AG09309 (cell line): ENCODE results near the gene CCDC194.

ENCODE experiments used
- DNase-seq: peaks from one replicate; pipeline ENCODE4 v3.0.0-alpha.2; 2010; ENCODE audit warnings: low read depth
- H3K4me3 ChIP-seq: 2 replicates; pipeline ENCODE4 v1.5.1; 2011; ENCODE audit warnings: mild to moderate bottlenecking, low read depth, low read length, moderate library complexity; ENCODE audit not compliant: control insufficient read depth
- TF ChIP-seq, protein P1 (sequence below): IDR thresholded peaks from 2 replicates; pipeline ENCODE4 v1.5.1; 2011; ENCODE audit warnings: mild to moderate bottlenecking, low read depth, low read length, inconsistent platforms; ENCODE audit not compliant: insufficient read depth, control insufficient read depth; ENCODE audit errors: missing control alignments

CCDC194 gene

DNA sequence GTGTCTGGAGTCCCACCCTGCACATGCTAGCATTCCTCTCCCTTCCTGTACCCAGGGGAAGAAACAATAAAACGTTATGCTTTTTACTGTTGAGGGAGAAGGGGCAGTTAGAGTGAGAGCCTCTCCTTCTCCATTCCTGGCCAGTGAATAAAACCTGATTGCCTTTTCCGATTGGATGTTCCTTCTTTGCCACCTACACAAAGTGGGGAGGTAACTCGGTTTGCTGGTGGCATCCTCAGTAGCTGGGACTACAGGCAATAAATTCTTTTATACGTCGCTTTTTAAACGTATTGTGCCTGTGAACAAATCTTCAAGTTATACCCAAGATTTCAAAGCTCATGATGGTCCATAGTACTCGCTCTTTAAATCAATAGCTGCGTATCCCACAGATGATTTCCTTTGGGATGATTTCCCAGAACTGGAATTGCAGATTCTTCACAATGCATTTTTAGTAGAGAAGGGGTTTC, 25.2 kb upstream of the CCDC194 start:
- no peak for DNase-seq
- TF ChIP-seq, protein P1, sequence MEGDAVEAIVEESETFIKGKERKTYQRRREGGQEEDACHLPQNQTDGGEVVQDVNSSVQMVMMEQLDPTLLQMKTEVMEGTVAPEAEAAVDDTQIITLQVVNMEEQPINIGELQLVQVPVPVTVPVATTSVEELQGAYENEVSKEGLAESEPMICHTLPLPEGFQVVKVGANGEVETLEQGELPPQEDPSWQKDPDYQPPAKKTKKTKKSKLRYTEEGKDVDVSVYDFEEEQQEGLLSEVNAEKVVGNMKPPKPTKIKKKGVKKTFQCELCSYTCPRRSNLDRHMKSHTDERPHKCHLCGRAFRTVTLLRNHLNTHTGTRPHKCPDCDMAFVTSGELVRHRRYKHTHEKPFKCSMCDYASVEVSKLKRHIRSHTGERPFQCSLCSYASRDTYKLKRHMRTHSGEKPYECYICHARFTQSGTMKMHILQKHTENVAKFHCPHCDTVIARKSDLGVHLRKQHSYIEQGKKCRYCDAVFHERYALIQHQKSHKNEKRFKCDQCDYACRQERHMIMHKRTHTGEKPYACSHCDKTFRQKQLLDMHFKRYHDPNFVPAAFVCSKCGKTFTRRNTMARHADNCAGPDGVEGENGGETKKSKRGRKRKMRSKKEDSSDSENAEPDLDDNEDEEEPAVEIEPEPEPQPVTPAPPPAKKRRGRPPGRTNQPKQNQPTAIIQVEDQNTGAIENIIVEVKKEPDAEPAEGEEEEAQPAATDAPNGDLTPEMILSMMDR = no peak
- peak overlapping the region; percentile 47 for H3K4me3 ChIP-seq

DNA sequence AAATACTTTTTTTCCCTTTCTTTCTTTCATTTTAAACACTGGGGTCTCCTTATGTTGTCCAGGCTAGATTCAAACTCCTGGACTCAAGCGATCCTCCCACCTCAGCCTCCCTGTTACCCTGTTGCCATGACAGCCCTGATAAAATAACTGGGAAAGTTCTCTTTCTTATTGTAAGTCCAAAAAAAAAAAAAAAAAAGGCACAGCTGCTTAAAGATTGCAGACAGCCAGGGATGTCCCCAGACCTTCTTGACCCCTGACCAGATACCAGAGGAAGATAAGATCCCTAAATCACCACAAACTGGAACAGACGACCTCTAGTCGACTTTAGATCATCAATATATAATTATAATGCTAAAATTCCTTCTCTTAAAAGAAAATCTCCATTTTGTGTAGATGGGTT, 24.7 kb upstream of the CCDC194 start:
- no peak for DNase-seq

DNA sequence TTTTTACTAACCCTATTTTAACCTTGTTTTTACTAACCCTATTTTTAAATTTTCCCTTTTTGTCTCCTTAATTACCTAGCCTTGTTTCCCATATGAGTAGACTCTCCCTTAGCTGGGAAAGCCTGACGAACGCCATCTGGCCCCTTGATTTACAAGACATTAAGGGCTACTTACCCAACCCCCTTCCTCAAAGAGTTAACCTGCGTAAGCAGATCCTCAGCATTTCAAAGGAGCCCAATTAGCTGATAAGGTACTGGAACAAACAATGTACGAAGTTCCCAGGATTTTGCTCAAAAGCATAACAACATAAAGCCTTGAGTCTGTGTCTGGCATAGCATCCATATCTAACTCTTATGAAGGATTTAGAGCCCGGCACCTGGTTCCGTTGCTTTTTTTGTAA, 21.1 kb upstream of the CCDC194 start:
- TF ChIP-seq, protein P1 = no peak
- no peak overlapping the region for H3K4me3 ChIP-seq
- no peak for DNase-seq

More for the DNA sequence above, 24.7 kb upstream of the CCDC194 start:
- H3K4me3 ChIP-seq = peak overlapping the region; percentile 47; the same call in 1 of the 2 replicates
- TF ChIP-seq, protein P1 = no peak

DNA sequence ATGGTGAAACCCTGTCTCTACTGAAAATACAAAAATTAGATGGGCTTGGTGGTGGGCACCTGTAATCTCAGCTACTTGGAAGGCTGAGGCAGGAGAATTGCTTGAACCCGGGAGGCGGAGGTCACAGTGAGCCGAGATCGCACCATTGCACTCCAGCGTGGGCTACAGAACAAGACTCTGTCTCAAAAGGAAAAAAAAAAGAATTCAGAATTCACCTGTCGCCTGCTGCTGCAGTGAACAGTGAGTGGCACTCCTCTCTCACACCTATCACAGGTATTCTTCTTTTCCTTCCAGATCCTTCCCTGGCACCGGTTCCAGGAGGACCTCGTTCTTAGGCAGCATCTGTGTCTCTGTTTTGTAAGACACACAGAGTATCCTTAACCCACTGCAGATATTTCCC, 20.1 kb upstream of the CCDC194 start:
- TF ChIP-seq, protein P1 = no peak
- DNase-seq = no peak
- H3K4me3 ChIP-seq = no peak overlapping the region

DNA sequence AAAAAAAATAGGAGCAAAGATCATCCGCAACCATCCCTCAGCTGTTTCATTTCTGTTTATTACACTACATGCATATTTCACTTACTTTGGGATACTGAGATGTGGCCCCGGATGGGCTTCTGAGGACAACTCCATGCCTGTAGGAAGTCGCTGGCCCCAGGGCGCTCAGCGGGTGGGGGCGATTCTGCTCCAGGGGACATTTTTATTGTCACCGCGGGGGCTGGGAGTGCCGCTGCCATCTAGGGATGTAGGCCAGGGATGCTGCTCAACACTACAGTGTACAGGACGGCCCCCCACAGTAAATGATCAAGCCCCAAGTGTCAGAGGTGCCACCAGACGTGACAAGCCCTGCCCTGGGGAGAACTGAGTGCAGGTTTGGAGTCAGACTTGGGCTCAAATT, 17.8 kb upstream of the CCDC194 start:
- H3K4me3 ChIP-seq = no peak overlapping the region
- TF ChIP-seq, protein P1 = no peak
- DNase-seq = no peak

DNA sequence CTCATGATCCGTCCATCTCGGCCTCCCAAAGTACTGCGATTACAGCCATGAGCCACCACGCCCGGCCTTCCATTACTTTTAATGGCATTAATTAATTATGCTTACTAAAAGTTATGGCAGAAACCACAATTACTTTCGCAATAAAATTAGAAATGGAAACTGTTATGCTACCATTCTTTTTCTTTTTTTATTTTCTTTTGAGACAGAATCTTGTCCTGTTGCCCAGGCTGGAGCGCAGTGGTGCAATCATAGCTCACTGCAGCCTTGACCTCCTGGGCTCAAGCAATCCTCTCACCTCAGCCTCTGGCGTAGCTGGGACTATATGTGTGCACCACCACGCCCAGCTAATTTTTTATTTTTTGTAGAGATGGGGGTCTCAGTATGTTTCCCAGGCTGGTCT, 16.0 kb upstream of the CCDC194 start:
- H3K4me3 ChIP-seq = no peak overlapping the region
- DNase-seq = no peak
- TF ChIP-seq, protein P1 = no peak

DNA sequence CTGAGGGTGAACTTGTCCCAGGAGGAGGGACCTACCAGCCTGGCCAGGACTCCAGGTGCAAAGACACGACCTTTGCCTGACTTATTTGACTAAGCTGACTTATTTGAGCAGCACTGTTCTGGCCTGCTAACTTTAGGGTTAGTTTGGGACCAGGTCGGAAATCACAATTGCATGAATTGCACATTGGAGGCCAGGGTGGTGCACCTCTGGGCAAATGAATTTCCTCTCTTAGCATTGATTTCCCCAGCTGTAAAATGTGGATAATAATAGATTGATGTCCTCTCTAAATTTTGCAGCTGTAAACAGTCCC, 12.8 kb upstream of the CCDC194 start:
- H3K4me3 ChIP-seq = no peak overlapping the region
- TF ChIP-seq, protein P1 = no peak
- no peak for DNase-seq
